IMR-90 (cell line): ENCODE measurements around the gene MND1.

Experiments
- CTCF ChIP-seq: conservative IDR thresholded peaks from 2 replicates; pipeline ENCODE4 v1.5.1; 2012; ENCODE audit warnings: mild to moderate bottlenecking, low read depth, low read length, improper control_type of control experiment
- FOS ChIP-seq: fragments of 150-350 bp; IDR thresholded peaks from 2 replicates; pipeline ENCODE4 v1.6.1; 2016; ENCODE audit warnings: low read depth, low read length
- POLR2A ChIP-seq: IDR thresholded peaks from 2 replicates; pipeline ENCODE4 v1.6.1; 2012; ENCODE audit warnings: mild to moderate bottlenecking, low read depth, low read length
- RAD21 ChIP-seq: IDR thresholded peaks from 2 replicates; pipeline ENCODE4 v1.6.1; 2012; ENCODE audit warnings: low read length, improper control_type of control experiment
- RCOR1 ChIP-seq: IDR thresholded peaks from 2 replicates; pipeline ENCODE4 v1.6.1; 2012; ENCODE audit warnings: mild to moderate bottlenecking, low read length, improper control_type of control experiment; ENCODE audit not compliant: insufficient replicate concordance
- RFX5 ChIP-seq: IDR thresholded peaks from 2 replicates; pipeline ENCODE4 v1.8.0; 2012; ENCODE audit warnings: low read depth, mild to moderate bottlenecking, low read length, moderate library complexity

GRCh38 chr4:153364061-153364460 lies 19.6 kb downstream of the MND1 start:
- no peak for TF ChIP-seq CTCF
- no peak for TF ChIP-seq POLR2A
- TF ChIP-seq RFX5, result no peak
- no peak for TF ChIP-seq RCOR1
- TF ChIP-seq RAD21, result no peak
- no peak for TF ChIP-seq FOS
